ENCODE measurements around the gene RBM4. TPM values are rescaled to one million over a fixed set of nuclear protein-coding genes. Genes with fewer than 3 reads are reported as not detected.

The RBM4 gene
- polyA plus RNA-seq, 3 donors, result 112 to 153 (median 153) TPM

GRCh38 chr11:66651016-66651415 lies 12.5 kb downstream of the RBM4 start:
- Mint-ChIP-seq H3K27ac (peak overlapping the region in 1 of 7 donors; percentile 66), H3K27me3 (ENCODE audit: low read depth in 3 of 3) (peaks cover 0 to 2% (median 0%) of the 10 kb centered on the region in 3 donors), H3K36me3 (peaks cover 53 to 93% of the 10 kb centered on the region in 2 donors), H3K4me1 (peaks cover 8% of the 10 kb centered on the region), H3K9me3 (no peaks in the 10 kb centered on the region), H3K4me3 (no peak overlapping the region)
- H3K27ac ChIP-seq (ENCODE audit: low read depth in 1 of 2, low read length in 2 of 2), result no peak overlapping the region
- no peak overlapping the region for H2AFZ ChIP-seq (ENCODE audit: insufficient read depth, low read depth, low read length, poor library complexity, severe bottlenecking)
- H3K9me3 ChIP-seq (replicated peaks in 1 of 2; ENCODE audit: control insufficient read depth in 1 of 2, insufficient read depth in 1 of 2, low read length in 2 of 2), result no peaks in the 10 kb centered on the region
- peak in 1 of 3 donors; percentile 55 for DNase-seq
- peaks cover 88% of the 10 kb centered on the region for H3K79me2 ChIP-seq (ENCODE audit: insufficient read depth, low read length)
- intact Hi-C loops (cut with micrococcal nuclease), result no loop called here
- 100% methylated on average over 1 of the region's 2 CpGs for WGBS (ENCODE audit: insufficient coverage)
- no peak overlapping the region for H3K9ac ChIP-seq (ENCODE audit: insufficient read depth, low read length, poor library complexity, severe bottlenecking)
- H3K4me1 ChIP-seq (ENCODE audit: control insufficient read depth in 1 of 2, insufficient read depth in 2 of 2, low read length in 2 of 2), result no peaks in the 10 kb centered on the region
- peaks cover 29 to 82% of the 10 kb centered on the region in 2 donors for H3K36me3 ChIP-seq (replicated peaks in 1 of 2; ENCODE audit: control insufficient read depth in 1 of 2, insufficient read depth in 2 of 2, low read length in 2 of 2)
- peaks cover 80% of the 10 kb centered on the region for H4K20me1 ChIP-seq (ENCODE audit: insufficient read depth, low read length)
- no peak for TF ChIP-seq CTCF (IDR thresholded peaks at IDR 0.05)
- no peak overlapping the region for H3K4me2 ChIP-seq (replicated peaks; ENCODE audit: extremely low read depth, low read length, poor library complexity, severe bottlenecking)
- H3K27me3 ChIP-seq (ENCODE audit: control insufficient read depth in 2 of 2, insufficient read depth in 2 of 2, low read length in 2 of 2), result no peaks in the 10 kb centered on the region
- H3K4me3 ChIP-seq (replicated peaks in 1 of 3; ENCODE audit: low read depth in 2 of 3, low read length in 3 of 3), result no peak overlapping the region

- H2AFZ ChIP-seq (ENCODE audit: insufficient read depth, low read depth, low read length, poor library complexity, severe bottlenecking), result no peak overlapping the region
- peaks cover 84% of the 10 kb centered on the region for H3K79me2 ChIP-seq (ENCODE audit: insufficient read depth, low read length)
Measured at GRCh38 chr11:66652651-66653050, 14.1 kb downstream of the RBM4 start.

More at GRCh38 chr11:66652651-66653050, 14.1 kb downstream of the RBM4 start:
- Histone ChIP-seq H3K27me3 (ENCODE audit: control insufficient read depth in 2 of 2, insufficient read depth in 2 of 2, low read length in 2 of 2) (no peaks in the 10 kb centered on the region), H3K4me2 (replicated peaks; ENCODE audit: extremely low read depth, low read length, poor library complexity, severe bottlenecking) (no peak overlapping the region), H3K4me1 (ENCODE audit: control insufficient read depth in 1 of 2, insufficient read depth in 2 of 2, low read length in 2 of 2) (no peaks in the 10 kb centered on the region), H3K27ac (ENCODE audit: low read depth in 1 of 2, low read length in 2 of 2) (peak overlapping the region in 1 of 2 donors; percentile 21), H3K9me3 (replicated peaks in 1 of 2; ENCODE audit: control insufficient read depth in 1 of 2, insufficient read depth in 1 of 2, low read length in 2 of 2) (no peaks in the 10 kb centered on the region), H3K36me3 (replicated peaks in 1 of 2; ENCODE audit: control insufficient read depth in 1 of 2, insufficient read depth in 2 of 2, low read length in 2 of 2) (peaks cover 18 to 77% of the 10 kb centered on the region in 2 donors), H3K4me3 (replicated peaks in 1 of 3; ENCODE audit: low read depth in 2 of 3, low read length in 3 of 3) (no peak overlapping the region), H3K9ac (ENCODE audit: insufficient read depth, low read length, poor library complexity, severe bottlenecking) (no peak overlapping the region), H4K20me1 (ENCODE audit: insufficient read depth, low read length) (peaks cover 70% of the 10 kb centered on the region)
- Mint-ChIP-seq H3K27me3 (ENCODE audit: low read depth in 3 of 3) (peaks cover 0 to 2% (median 0%) of the 10 kb centered on the region in 3 donors), H3K9me3 (no peaks in the 10 kb centered on the region), H3K36me3 (peaks cover 42 to 91% of the 10 kb centered on the region in 2 donors), H3K4me3 (no peak overlapping the region), H3K4me1 (no peaks in the 10 kb centered on the region), H3K27ac (peak overlapping the region in 2 of 7 donors; percentile 7 to 10)
- intact Hi-C loops (cut with micrococcal nuclease), result no loop called here
- no peak for TF ChIP-seq CTCF (IDR thresholded peaks at IDR 0.05)
- 100% methylated on average over 5 of the region's 7 CpGs for WGBS (ENCODE audit: insufficient coverage)
- no peak for DNase-seq

Data from CD14-positive monocyte (primary cell).